ENCODE measurements around the gene PRPH2. TPM values are rescaled to one million over a fixed set of nuclear protein-coding genes. Genes with fewer than 3 reads are reported as not detected.
A peak's percentile ranks its signal among the peaks of the same experiment; 100 is the strongest.

The PRPH2 gene
- total and polyA plus RNA-seq, 2 experiments from 2014 or later, result 7.3 to 15.0 TPM

DNA sequence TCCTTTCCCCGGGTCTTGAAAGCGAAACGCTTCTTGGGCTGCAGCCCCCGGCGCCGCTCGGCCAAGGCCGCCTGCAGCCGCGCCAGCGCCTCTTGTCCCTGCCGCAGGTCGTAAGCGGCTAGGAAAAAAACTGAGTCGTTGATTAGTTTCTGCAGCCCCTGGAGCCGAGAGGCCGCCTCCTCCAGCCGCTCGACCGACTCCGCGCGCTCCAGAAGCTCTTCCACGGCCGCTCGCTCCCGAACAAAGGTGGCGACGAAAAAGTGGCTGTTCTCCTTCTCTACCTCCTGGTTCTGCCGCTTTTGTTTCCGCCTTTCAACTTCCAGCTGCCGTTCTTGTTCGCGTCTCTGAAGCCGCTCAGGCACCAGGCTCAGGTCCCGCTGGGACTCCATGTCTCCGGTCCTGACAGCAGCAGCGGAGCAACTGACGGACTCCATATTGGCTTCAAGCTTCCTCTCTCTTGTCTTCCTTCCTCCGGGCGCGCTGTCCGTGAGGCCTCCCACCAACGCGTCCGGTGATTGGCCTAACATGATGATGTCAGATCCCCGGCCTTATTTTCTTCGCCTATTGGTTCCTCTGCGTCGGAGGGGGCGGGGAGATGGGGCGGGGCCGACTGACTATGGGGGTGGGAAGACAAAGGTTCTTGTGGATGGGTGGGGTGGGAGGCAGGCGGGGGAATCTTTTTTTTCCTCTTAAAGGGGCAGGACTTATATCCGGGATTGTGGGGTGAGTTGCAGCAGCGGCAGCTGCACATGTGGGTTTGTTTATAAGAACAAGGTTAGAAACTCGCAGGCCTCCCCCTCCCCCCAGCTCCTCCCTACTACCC, 23.5 kb upstream of the PRPH2 start, which contains the start of gene TBCC:
TBCC (minus strand) TSS at position 464 of the 823 bp plus-strand sequence; CDS start at position 434, 30 bp downstream.
- TF ChIP-seq, protein P1, sequence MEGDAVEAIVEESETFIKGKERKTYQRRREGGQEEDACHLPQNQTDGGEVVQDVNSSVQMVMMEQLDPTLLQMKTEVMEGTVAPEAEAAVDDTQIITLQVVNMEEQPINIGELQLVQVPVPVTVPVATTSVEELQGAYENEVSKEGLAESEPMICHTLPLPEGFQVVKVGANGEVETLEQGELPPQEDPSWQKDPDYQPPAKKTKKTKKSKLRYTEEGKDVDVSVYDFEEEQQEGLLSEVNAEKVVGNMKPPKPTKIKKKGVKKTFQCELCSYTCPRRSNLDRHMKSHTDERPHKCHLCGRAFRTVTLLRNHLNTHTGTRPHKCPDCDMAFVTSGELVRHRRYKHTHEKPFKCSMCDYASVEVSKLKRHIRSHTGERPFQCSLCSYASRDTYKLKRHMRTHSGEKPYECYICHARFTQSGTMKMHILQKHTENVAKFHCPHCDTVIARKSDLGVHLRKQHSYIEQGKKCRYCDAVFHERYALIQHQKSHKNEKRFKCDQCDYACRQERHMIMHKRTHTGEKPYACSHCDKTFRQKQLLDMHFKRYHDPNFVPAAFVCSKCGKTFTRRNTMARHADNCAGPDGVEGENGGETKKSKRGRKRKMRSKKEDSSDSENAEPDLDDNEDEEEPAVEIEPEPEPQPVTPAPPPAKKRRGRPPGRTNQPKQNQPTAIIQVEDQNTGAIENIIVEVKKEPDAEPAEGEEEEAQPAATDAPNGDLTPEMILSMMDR (IDR thresholded peaks at IDR 0.05; ENCODE audit: low read depth, low read length), result no peak
- Histone ChIP-seq H3K9me3 (ENCODE audit: low read depth) (no peaks in the 10 kb centered on the region), H3K36me3 (no peaks in the 10 kb centered on the region), H3K27me3 (no peaks in the 10 kb centered on the region), H3K27ac (peak within 1 kb of the TSS; percentile 97), H3K4me3 (peak within 1 kb of the TSS; percentile 92), H3K4me1 (ENCODE audit: low read depth) (peaks cover 20% of the 10 kb centered on the region)
- peak; percentile 98 to 99 for DNase-seq (ENCODE audit: low read depth in 1 of 2, low spot score in 1 of 2)

DNA sequence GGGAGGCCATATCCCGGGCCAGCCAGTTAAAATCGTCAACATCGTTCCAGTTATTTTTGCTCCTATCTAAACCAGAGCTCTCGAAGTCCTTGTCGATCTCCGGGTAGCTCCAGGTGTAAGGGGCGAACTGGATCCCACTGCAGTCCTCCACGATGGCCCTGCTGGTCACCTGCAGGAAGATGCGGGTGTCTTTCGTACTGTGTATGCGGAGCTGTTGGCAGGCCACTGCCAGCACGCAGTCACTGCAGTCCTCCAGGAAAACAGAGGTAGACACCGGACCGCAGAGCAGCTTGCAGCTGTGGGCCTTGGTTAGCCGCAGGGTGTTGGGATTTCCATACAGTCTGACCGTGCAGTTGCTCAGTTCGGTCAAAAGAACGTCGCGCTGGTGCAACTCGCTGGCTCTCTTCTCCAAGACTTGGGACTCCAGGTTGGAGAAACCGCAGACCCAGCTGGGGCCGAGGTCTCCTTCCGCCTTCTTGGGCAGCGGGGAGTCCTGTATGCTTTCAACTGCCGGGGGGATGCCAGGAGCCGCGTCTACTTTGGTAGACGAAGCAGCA, 22.8 kb upstream of the PRPH2 start:
- Histone ChIP-seq H3K4me3 (peak overlapping the region; percentile 92), H3K27me3 (no peaks in the 10 kb centered on the region), H3K27ac (peak overlapping the region; percentile 97), H3K36me3 (no peaks in the 10 kb centered on the region), H3K4me1 (ENCODE audit: low read depth) (peaks cover 20% of the 10 kb centered on the region), H3K9me3 (ENCODE audit: low read depth) (no peaks in the 10 kb centered on the region)
- peak; percentile 27 to 38 for DNase-seq (ENCODE audit: low read depth in 1 of 2, low spot score in 1 of 2)
- TF ChIP-seq, protein P1 (IDR thresholded peaks at IDR 0.05; ENCODE audit: low read depth, low read length), result no peak

DNA sequence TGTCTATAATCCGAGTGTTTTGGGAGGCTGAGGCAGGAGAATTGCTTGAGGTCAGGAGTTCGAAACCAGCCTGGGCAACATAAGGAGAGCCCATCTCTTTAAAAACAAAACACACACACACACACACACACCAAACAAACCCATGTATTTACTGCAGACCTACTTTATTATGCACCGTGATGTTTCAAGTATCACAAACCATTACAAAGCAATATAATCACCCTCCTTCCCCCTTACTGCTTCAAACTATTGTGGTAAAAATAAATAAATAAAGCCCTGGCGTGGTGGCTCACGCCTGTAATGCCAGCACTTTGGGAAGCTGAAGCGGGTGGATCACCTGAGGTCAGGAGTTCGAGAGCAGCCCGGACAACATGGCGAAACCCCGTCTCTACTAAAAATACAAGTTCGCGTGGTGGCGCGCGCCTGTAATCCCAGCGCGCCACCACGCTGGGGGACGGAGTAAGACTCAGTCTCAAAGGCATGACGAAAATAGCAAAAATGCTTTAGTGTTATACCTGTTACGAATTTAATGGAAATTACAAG, 22.0 kb upstream of the PRPH2 start:
- peak overlapping the region; percentile 92 for H3K4me3 ChIP-seq
- no peak for DNase-seq (ENCODE audit: low read depth in 1 of 2, low spot score in 1 of 2)
- H3K4me1 ChIP-seq (ENCODE audit: low read depth), result peaks cover 20% of the 10 kb centered on the region
- no peaks in the 10 kb centered on the region for H3K9me3 ChIP-seq (ENCODE audit: low read depth)
- H3K27ac ChIP-seq, result peak overlapping the region; percentile 97
- TF ChIP-seq, protein P1 (IDR thresholded peaks at IDR 0.05; ENCODE audit: low read depth, low read length), result no peak
- no peaks in the 10 kb centered on the region for H3K36me3 ChIP-seq
- H3K27me3 ChIP-seq, result no peaks in the 10 kb centered on the region

DNA sequence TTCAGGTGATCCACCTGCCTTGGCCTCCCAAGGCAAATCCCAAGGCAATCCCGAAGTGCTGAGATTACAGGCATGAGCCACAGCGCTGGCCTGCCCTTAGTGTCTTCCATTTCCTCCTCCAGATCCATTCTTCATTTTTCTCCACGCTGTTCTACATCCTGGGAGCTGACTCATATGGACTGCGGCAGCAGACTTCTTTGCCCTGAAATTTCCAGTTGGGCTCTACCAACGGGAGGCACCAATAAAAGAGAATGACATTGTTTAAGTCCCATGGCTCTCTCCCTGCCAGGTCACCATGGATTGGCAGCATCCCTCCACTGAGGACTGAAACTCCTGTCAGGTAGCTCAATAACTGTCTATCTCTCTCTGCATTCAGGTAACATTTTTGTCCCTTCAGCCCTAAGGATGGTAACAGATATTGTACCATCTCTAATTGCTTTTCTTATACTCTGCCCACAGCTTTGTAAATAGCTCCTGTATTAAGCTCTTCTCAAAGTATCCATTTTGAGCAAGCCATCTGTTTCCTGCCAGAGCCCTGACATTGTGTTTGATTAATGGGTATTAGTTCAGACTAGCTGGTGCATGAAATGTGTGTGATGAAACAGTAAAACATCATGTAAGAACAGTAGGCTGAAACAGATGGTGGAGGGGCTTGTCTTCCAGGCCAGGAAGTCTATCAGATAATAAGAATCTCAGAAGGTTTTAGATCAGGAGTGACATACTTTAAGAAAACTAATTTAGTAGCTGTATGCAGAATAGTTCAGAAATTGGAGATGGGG, 19.9 kb upstream of the PRPH2 start:
- no peak overlapping the region for H3K27ac ChIP-seq
- peaks cover 3% of the 10 kb centered on the region for H3K27me3 ChIP-seq
- TF ChIP-seq, protein P1 (IDR thresholded peaks at IDR 0.05; ENCODE audit: low read depth, low read length), result no peak
- H3K9me3 ChIP-seq (ENCODE audit: low read depth), result no peaks in the 10 kb centered on the region
- peaks cover 9% of the 10 kb centered on the region for H3K4me1 ChIP-seq (ENCODE audit: low read depth)
- DNase-seq (ENCODE audit: low read depth in 1 of 2, low spot score in 1 of 2), result peak in 1 of 2 donors; percentile 48
- H3K36me3 ChIP-seq, result no peaks in the 10 kb centered on the region
- no peak overlapping the region for H3K4me3 ChIP-seq

DNA sequence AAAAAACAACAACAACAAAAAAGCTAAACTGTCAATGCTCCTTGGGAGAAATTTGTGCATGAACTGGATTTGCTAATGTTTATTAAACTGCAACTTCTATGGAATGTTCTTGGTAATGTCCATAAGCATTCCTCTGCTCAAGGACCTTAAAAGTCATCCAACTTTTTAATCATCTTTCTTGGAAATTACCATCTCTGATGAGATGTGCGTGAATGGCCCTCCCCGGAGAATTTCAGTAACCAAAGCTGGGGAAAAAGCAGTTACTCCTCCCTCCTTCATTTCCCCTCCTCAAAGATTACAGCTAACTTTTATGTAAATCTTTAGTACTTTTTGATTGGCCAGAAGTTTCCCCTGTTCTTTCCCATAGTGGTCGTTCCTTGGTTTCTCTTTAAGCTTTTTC, 18.3 kb upstream of the PRPH2 start:
- H3K9me3 ChIP-seq (ENCODE audit: low read depth), result no peaks in the 10 kb centered on the region
- peaks cover 9% of the 10 kb centered on the region for H3K4me1 ChIP-seq (ENCODE audit: low read depth)
- no peak overlapping the region for H3K4me3 ChIP-seq

More for the DNA sequence above, 18.3 kb upstream of the PRPH2 start:
- TF ChIP-seq, protein P1 (IDR thresholded peaks at IDR 0.05; ENCODE audit: low read depth, low read length), result no peak
- no peaks in the 10 kb centered on the region for H3K36me3 ChIP-seq
- peaks cover 3% of the 10 kb centered on the region for H3K27me3 ChIP-seq
- no peak overlapping the region for H3K27ac ChIP-seq
- DNase-seq (ENCODE audit: low read depth in 1 of 2, low spot score in 1 of 2), result no peak
